Breast epithelium (tissue), 3 donors: ENCODE data around the gene BCL11B.

Source experiments
- POLR2A ChIP-seq: fragments of 450-650 bp; IDR thresholded peaks from one replicate; pipeline ENCODE4 v1.6.1; 2016; ENCODE audit warnings: antibody characterized with exemption, mild to moderate bottlenecking, moderate library complexity
- TF ChIP-seq, protein P1 (sequence below), 3 donors: fragments of 450-650 bp; IDR thresholded peaks; one replicate each; pipeline ENCODE4 v1.5.1; 2016 to 2017; ENCODE audit warnings: antibody characterized with exemption in 3 of 3, mild to moderate bottlenecking in 3 of 3, moderate library complexity in 3 of 3

DNA sequence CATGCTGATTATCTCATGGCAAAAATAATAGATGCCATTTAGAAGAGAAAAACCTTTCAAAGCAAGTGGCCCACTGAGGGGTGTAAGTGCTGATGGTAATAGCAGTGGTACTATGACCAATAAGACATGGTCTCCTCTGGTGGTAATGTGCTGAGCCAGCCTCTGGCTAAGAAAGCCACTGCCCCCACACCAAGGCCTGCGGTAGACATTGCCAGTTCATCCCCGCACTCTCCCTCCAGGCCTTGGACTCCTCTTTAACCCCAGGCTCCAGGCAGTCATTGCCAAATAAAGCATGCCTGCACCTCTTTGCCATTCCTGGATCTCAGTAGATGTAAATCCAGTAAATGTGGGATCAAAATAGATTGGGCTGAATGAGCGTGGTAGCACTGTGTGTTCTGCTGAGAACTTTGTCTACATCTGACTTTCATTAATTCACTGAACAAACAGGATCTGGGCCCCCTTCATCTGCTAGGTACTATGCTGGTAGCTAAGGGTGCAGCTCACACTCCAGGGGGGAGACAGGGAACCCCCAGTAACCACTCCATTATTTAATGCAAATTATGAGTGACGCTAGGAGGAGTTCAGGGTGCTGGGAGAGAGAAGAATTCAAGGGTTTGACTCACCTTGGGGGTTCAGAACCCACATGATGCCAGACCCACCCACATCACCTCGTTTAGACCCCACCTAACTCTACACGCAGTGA is 89.3 kb downstream of the BCL11B start:
- no peak for TF ChIP-seq POLR2A
- TF ChIP-seq, protein P1, sequence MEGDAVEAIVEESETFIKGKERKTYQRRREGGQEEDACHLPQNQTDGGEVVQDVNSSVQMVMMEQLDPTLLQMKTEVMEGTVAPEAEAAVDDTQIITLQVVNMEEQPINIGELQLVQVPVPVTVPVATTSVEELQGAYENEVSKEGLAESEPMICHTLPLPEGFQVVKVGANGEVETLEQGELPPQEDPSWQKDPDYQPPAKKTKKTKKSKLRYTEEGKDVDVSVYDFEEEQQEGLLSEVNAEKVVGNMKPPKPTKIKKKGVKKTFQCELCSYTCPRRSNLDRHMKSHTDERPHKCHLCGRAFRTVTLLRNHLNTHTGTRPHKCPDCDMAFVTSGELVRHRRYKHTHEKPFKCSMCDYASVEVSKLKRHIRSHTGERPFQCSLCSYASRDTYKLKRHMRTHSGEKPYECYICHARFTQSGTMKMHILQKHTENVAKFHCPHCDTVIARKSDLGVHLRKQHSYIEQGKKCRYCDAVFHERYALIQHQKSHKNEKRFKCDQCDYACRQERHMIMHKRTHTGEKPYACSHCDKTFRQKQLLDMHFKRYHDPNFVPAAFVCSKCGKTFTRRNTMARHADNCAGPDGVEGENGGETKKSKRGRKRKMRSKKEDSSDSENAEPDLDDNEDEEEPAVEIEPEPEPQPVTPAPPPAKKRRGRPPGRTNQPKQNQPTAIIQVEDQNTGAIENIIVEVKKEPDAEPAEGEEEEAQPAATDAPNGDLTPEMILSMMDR (IDR thresholded peaks at IDR 0.05), result no peak
